SK-N-SH (cell line): ENCODE results near the gene NFKBIE. TPM values are rescaled to one million over a fixed set of nuclear protein-coding genes. Genes with fewer than 3 reads are reported as not detected.

Source experiments
- CTCF ChIA-PET: fragments of 300-600, 350-600 bp; formaldehyde crosslinking; extraction: SDS; loops from one replicate; lab custom pipeline; 2021; lab: Yijun Ruan, JAX
- POLR2A ChIA-PET: fragments of 350-600 bp; sonication (Branson Sonifier 250); formaldehyde crosslinking; extraction: SDS; loops from one replicate; lab custom pipeline; 2020; ENCODE audit warnings: antibody characterized with exemption, inconsistent platforms; lab: Yijun Ruan, JAX
- DNase-seq: peaks from one replicate; pipeline ENCODE4 v3.0.0; 2012
- H2AFZ ChIP-seq: fragments of 200-600 bp; sonication (generic); 2 replicates; pipeline ENCODE4 v1.8.1; 2016; ENCODE audit warnings: antibody characterized with exemption, mild to moderate bottlenecking, low read depth
- H3F3A ChIP-seq: fragments of 200-600 bp; sonication (generic); replicated peaks from 2 replicates; pipeline ENCODE3; 2016; ENCODE audit warnings: antibody characterized with exemption, mild to moderate bottlenecking; ENCODE audit not compliant: insufficient read depth
- H3K27ac ChIP-seq, 2 experiments: fragments of 200-500 bp in 1 of 2; fragments of 200-600 bp in 1 of 2; sonication (Bioruptor generic) in 1 of 2; sonication (generic), shearing (Covaris generic) in 1 of 2; 2 replicates each; pipeline versions ENCODE4 v1.5.1 to v1.6.1; 2014 to 2016; ENCODE audit warnings: low read depth in 2 of 2, inconsistent platforms in 1 of 2, low read length in 1 of 2, mild to moderate bottlenecking in 1 of 2, mixed read lengths in 1 of 2
- H3K27me3 ChIP-seq: fragments of 200-600 bp; sonication (generic), shearing (Covaris generic); 2 replicates; pipeline ENCODE4 v1.6.1; 2016; ENCODE audit warnings: mixed run types; ENCODE audit not compliant: insufficient read depth
- H3K36me3 ChIP-seq, 2 experiments: fragments of 200-500 bp in 1 of 2; fragments of 200-600 bp in 1 of 2; sonication (Bioruptor generic) in 1 of 2; sonication (generic) in 1 of 2; replicated peaks in 1 of 2; 2 replicates each; pipeline versions ENCODE3 to v1.5.1; 2014 to 2016; ENCODE audit warnings: low read length in 1 of 2, mild to moderate bottlenecking in 1 of 2; ENCODE audit not compliant: insufficient read depth in 2 of 2, control insufficient read depth in 1 of 2
- H3K4me1 ChIP-seq, 2 experiments: fragments of 200-500 bp in 1 of 2; fragments of 200-600 bp in 1 of 2; sonication (Bioruptor generic) in 1 of 2; sonication (generic), shearing (Covaris generic) in 1 of 2; 2 replicates each; pipeline versions ENCODE4 v1.5.1 to v1.6.1; 2014 to 2016; ENCODE audit warnings: low read depth in 1 of 2, low read length in 1 of 2, mixed run types in 1 of 2; ENCODE audit not compliant: insufficient read depth in 2 of 2, control insufficient read depth in 1 of 2
- H3K4me2 ChIP-seq: fragments of 200-600 bp; sonication (generic), shearing (Covaris generic); 2 replicates; pipeline ENCODE4 v1.6.1; 2017; ENCODE audit warnings: mixed run types
- H3K4me3 ChIP-seq, 2 experiments: fragments of 200-500 bp in 1 of 2; fragments of 200-600 bp in 1 of 2; sonication (Bioruptor generic) in 1 of 2; sonication (generic), shearing (Covaris generic) in 1 of 2; 2 replicates each; pipeline versions ENCODE4 v1.5.1 to v1.8.1; 2014 to 2016; ENCODE audit warnings: low read depth in 2 of 2, inconsistent platforms in 1 of 2, low read length in 1 of 2, mild to moderate bottlenecking in 1 of 2, mixed read lengths in 1 of 2, moderate library complexity in 1 of 2
- H3K79me2 ChIP-seq: fragments of 200-600 bp; sonication (generic); 2 replicates; pipeline ENCODE4 v1.8.1; 2017; ENCODE audit warnings: mild to moderate bottlenecking; ENCODE audit not compliant: insufficient read depth
- H3K9ac ChIP-seq: fragments of 200-600 bp; sonication (generic); 2 replicates; pipeline ENCODE4 v1.6.1; 2017; ENCODE audit warnings: mixed run types
- H3K9me2 ChIP-seq: fragments of 200-600 bp; sonication (generic); 2 replicates; pipeline ENCODE4 v1.6.1; 2017; ENCODE audit warnings: mixed run types
- H3K9me3 ChIP-seq: fragments of 200-600 bp; sonication (generic); 2 replicates; pipeline ENCODE4 v1.6.1; 2017; ENCODE audit warnings: mixed run types, mild to moderate bottlenecking, moderate library complexity
- H4K20me1 ChIP-seq: fragments of 200-600 bp; sonication (generic); 2 replicates; pipeline ENCODE4 v1.6.1; 2017; ENCODE audit warnings: mild to moderate bottlenecking, mixed run types; ENCODE audit not compliant: insufficient read depth
- EZH2phosphoT487 ChIP-seq: fragments of 200-600 bp; sonication (generic); IDR thresholded peaks from 2 replicates; pipeline ENCODE4 v1.6.1; 2017; ENCODE audit warnings: low read depth, mixed run types, mild to moderate bottlenecking, antibody characterized with exemption, moderate library complexity, borderline replicate concordance
- FOSL2 ChIP-seq: IDR thresholded peaks from 2 replicates; pipeline ENCODE4 v1.4.0; 2012; ENCODE audit warnings: low read depth, mild to moderate bottlenecking, moderate library complexity, borderline replicate concordance
- FOXJ3 ChIP-seq: sonication (generic); formaldehyde crosslinking; IDR thresholded peaks from 2 replicates; pipeline ENCODE4 v1.5.1; 2020; ENCODE audit warnings: mild to moderate bottlenecking, missing genetic modification reagents
- FOXM1 ChIP-seq: IDR thresholded peaks from 2 replicates; pipeline ENCODE4 v1.4.0; 2012; ENCODE audit warnings: low read depth, mild to moderate bottlenecking
- GABPA ChIP-seq: IDR thresholded peaks from 2 replicates; pipeline ENCODE4 v1.4.0; 2012; ENCODE audit warnings: low read depth, mild to moderate bottlenecking
- IRF3 ChIP-seq: fragments of 150-350 bp; IDR thresholded peaks from 2 replicates; pipeline ENCODE4 v1.6.1; 2016; ENCODE audit warnings: mild to moderate bottlenecking, low read depth, low read length
- MEF2A ChIP-seq: IDR thresholded peaks from 2 replicates; pipeline ENCODE4 v1.4.0; 2012; ENCODE audit warnings: low read depth, borderline replicate concordance
- NRF1 ChIP-seq: IDR thresholded peaks from 2 replicates; pipeline ENCODE4 v1.6.1; 2012; ENCODE audit warnings: low read depth, mild to moderate bottlenecking, low read length
- PBX3 ChIP-seq: IDR thresholded peaks from 2 replicates; pipeline ENCODE4; 2012
- POLR2AphosphoS5 ChIP-seq: IDR thresholded peaks from 2 replicates; pipeline ENCODE4 v1.6.1; 2012; ENCODE audit warnings: low read depth, low read length
- REST ChIP-seq: IDR thresholded peaks from 2 replicates; pipeline ENCODE4 v1.6.1; 2012; ENCODE audit warnings: mild to moderate bottlenecking, low read depth, low read length, moderate library complexity
- RXRA ChIP-seq: IDR thresholded peaks from 2 replicates; pipeline ENCODE4 v1.4.0; 2012; ENCODE audit warnings: low read depth, mild to moderate bottlenecking, borderline replicate concordance
- SIN3A ChIP-seq: IDR thresholded peaks from 2 replicates; pipeline ENCODE4 v1.6.1; 2012; ENCODE audit warnings: low read depth, mild to moderate bottlenecking, low read length, moderate library complexity, borderline replicate concordance
- SMC3 ChIP-seq: IDR thresholded peaks from 2 replicates; pipeline ENCODE4 v1.6.1; 2012; ENCODE audit warnings: low read depth, low read length, improper control_type of control experiment
- TCF12 ChIP-seq: IDR thresholded peaks from 2 replicates; pipeline ENCODE4 v1.4.0; 2012
- USF1 ChIP-seq: IDR thresholded peaks from 2 replicates; pipeline ENCODE4 v1.4.0; 2012; ENCODE audit warnings: low read depth, borderline replicate concordance
- ZBTB33 ChIP-seq: IDR thresholded peaks from 2 replicates; pipeline ENCODE4 v1.4.0; 2012; ENCODE audit warnings: low read depth, borderline replicate concordance
- WGBS: methylation state at CpG from one replicate; pipeline ENCODE4 v1.1.6; 2017; ENCODE audit warnings: low lambda C conversion rate; 5-methylcytosine and 5-hydroxymethylcytosine counted together
- polyA plus RNA-seq, 3 experiments: library from polyadenylated mRNA; depleted of rRNA; stranded (reverse); fragments of >200 nt; gene quantifications; 2 replicates each; pipeline ENCODE4 v1.2.3, GENCODE V29; 2012

The NFKBIE gene
- polyA plus RNA-seq, 1 of the 3 experiments (the other 2 are of a cell fraction), result 5.8 TPM

GRCh38 chr6:44291841-44292240 is 26.5 kb upstream of the NFKBIE start:
- H3K27me3 ChIP-seq, result peaks cover 22% of the 10 kb centered on the region
- H3K4me2 ChIP-seq, result no peak overlapping the region
- H3K4me1 ChIP-seq, result peaks cover 0 to 11% of the 10 kb centered on the region in 2 experiments; a peak in 1 of 4 replicates
- no peak overlapping the region for H2AFZ ChIP-seq
- no peaks in the 10 kb centered on the region for H4K20me1 ChIP-seq
- no peaks in the 10 kb centered on the region for H3K36me3 ChIP-seq
- H3K4me3 ChIP-seq, result no peak overlapping the region
- POLR2A ChIA-PET, result no interaction called here
- TF ChIP-seq FOXM1 (no peak), FOXJ3 (CRISPR knock-in tag) (no peak), GABPA (no peak), REST (no peak), SIN3A (no peak), FOSL2 (no peak), POLR2AphosphoS5 (no peak), ZBTB33 (no peak), SMC3 (no peak), TCF12 (no peak), MEF2A (no peak), EZH2phosphoT487 (no peak), RXRA (no peak), IRF3 (no peak), USF1 (no peak), NRF1 (no peak), PBX3 (no peak)
- whole genome bisulfite sequencing, result 47% methylated on average over 4 of the region's 4 CpGs
- no peak for DNase-seq
- H3K9me2 ChIP-seq, result no peaks in the 10 kb centered on the region
- no peak overlapping the region for H3K27ac ChIP-seq
- no peaks in the 10 kb centered on the region for H3K79me2 ChIP-seq
- no peaks in the 10 kb centered on the region for H3K9me3 ChIP-seq
- CTCF ChIA-PET, result interaction anchor here (1.5 to 1.9 kb wide), 3 partner anchors 12 to 24 kb away, joined by 3 to 16 read pairs (median 15); partner anchors contain the start of gene AARS2
- no peak overlapping the region for H3K9ac ChIP-seq
- no peaks in the 10 kb centered on the region for H3F3A ChIP-seq
